ENCODE results near the gene MT1G. TPM values are rescaled to one million over a fixed set of nuclear protein-coding genes. Genes with fewer than 3 reads are reported as not detected.
A peak's percentile ranks its signal among the peaks of the same experiment; 100 is the strongest.
"Not testable (repeated sequence)": the region's sequence is repeated elsewhere in the genome, so short reads cannot be mapped to it uniquely, and the experiment has no call there.

The MT1G gene
- polyA plus RNA-seq, 3 donors = 31.1 to 90.7 (median 45.7) TPM

GRCh38 chr16:56672761-56673536 lies 5.1 kb upstream of the MT1G start:
- no peak for DNase-seq (ENCODE audit: extremely low read depth in 1 of 11, low read depth in 9 of 11, low spot score in 4 of 11)

- DNase-seq (ENCODE audit: extremely low read depth in 1 of 11, low read depth in 9 of 11, low spot score in 4 of 11) = not testable (repeated sequence)
Observed at GRCh38 chr16:56672171-56672570, 4.3 kb upstream of the MT1G start.

- not testable (repeated sequence) for DNase-seq (ENCODE audit: extremely low read depth in 1 of 11, low read depth in 9 of 11, low spot score in 4 of 11)
Observed at GRCh38 chr16:56671691-56672090, 3.8 kb upstream of the MT1G start.

GRCh38 chr16:56670620-56670934 lies 2.7 kb upstream of the MT1G start:
- no peak for DNase-seq (ENCODE audit: extremely low read depth in 1 of 11, low read depth in 9 of 11, low spot score in 4 of 11)

GRCh38 chr16:56669840-56670619 lies 2.2 kb upstream of the MT1G start:
- DNase-seq (ENCODE audit: extremely low read depth in 1 of 11, low read depth in 9 of 11, low spot score in 4 of 11) = no peak

GRCh38 chr16:56669005-56669839 lies 1.4 kb upstream of the MT1G start, which contains the start of gene MT1H:
Gene MT1H, plus strand, starts transcription at chr16:56669814. Its CDS starts 71 bp downstream, at chr16:56669885.
- DNase-seq (ENCODE audit: extremely low read depth in 1 of 11, low read depth in 9 of 11, low spot score in 4 of 11) = no peak

GRCh38 chr16:56665286-56666261 lies 2.3 kb downstream of the MT1G start:
- DNase-seq (ENCODE audit: extremely low read depth in 1 of 11, low read depth in 9 of 11, low spot score in 4 of 11) = not testable (repeated sequence)

DNA sequence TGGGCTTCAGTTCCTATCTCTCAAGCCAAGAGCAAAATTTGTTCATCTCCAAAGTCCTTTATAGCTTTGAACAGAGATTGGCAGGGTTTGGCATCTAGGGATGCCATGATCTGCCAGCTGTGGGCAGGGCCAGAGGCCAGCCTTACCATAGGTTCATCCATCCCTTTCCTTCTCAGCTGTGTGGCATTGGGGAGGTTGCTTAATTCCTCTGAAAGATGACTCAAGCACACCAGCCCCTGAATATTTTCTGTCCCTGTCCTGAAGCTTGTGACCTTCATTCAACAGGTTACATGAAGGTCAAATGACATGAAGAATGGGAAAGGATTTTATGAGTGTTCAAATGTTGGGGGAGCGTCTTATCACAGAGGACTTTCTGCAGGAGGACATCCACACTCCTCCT lies 3.4 kb downstream of the MT1G start:
- no peak for DNase-seq (ENCODE audit: extremely low read depth in 1 of 11, low read depth in 9 of 11, low spot score in 4 of 11)

DNA sequence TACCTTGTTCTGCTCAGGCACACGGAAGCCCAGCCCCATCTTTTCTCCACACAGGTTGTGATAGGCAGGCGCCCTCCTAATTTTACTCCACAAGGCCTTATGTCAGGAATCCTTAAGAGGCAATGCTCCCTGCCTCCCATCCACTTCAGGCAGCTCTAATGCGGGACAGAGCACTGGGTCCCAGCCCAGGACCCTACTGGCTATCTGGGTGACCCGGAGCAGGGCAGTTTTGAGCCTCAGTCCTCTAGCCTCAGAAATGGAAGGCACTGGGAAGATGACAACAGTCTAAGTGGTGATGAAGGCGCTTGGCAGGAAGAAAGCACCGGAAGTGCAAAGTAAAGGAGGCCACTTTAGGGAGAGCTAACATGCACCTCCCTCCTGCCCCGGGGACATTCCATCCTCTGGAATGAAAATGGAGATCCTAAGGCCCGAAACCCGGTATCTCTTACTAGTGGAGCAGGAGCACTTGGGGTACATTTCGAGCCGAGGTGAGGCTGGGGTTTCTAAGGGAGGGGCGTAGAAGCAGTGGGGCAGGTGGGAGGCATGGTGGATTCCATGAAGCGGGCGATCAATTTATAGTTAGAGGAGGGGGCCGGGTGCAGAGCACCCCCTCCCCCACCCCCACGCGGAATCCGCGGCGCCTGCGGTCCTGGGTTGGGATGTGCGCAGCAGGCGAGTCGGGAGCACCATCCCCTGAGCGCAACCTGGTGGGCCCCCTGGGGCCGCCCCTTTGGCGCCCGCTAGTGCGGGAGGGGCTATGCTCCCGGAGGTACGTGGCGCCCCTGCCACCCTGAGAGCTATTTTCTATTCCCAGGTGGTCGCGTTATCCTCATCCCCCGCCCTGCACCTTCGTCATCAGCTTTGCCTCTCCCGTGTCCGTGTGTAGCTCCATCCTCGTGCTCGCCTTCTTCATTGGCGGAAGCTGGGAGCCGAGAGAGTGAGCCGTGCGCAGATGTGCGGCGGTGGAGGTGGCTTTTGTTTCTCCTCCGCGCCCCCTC lies 5.2 kb downstream of the MT1G start:
- no peak for DNase-seq (ENCODE audit: extremely low read depth in 1 of 11, low read depth in 9 of 11, low spot score in 4 of 11)

- no peak for DNase-seq (ENCODE audit: extremely low read depth in 1 of 11, low read depth in 9 of 11, low spot score in 4 of 11)
Observed at GRCh38 chr16:56658327-56658875, 9.5 kb downstream of the MT1G start.

DNA sequence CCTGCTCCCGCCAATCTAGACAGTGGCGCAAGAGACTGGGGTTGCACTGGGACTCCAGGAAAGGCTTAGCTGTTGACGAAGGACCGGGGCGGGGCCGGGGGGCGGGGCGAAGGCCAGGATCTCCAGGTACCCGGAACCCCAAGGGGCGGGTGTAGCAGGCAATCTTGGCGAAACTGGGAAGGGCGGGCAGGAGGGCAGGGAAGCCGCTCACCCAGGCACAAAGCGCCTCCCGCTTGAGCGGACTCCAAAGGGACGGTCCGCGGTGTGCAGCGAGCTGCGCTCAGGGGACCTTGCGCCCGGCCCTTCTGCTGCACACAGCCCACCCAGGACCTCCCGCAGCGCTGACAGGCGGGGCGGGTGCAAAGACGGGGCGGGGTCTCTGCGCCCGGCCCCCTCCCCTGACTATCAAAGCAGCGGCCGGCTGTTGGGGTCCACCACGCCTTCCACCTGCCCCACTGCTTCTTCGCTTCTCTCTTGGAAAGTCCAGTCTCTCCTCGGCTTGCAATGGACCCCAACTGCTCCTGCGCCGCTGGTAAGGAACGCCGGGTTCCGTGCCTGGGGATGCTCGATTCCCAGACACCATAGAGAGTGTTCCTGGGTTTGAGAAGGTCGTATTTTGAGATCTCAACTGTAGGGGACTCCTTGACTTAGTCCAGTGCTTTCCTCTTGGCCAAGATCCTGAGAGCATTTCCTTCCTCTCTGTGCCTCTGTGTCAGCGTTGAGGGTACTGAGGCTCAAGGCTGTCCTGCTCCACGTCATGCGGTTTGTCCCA lies 10.1 kb downstream of the MT1G start, which contains the start of gene MT1F:
TSS of gene MT1F (plus strand) at position 405 of the 772 bp plus-strand sequence. CDS start at position 505, 100 bp downstream.
- peak in 6 of 11 donors; percentile 33 to 79 (median 52) for DNase-seq (ENCODE audit: extremely low read depth in 1 of 11, low read depth in 9 of 11, low spot score in 4 of 11)

DNA sequence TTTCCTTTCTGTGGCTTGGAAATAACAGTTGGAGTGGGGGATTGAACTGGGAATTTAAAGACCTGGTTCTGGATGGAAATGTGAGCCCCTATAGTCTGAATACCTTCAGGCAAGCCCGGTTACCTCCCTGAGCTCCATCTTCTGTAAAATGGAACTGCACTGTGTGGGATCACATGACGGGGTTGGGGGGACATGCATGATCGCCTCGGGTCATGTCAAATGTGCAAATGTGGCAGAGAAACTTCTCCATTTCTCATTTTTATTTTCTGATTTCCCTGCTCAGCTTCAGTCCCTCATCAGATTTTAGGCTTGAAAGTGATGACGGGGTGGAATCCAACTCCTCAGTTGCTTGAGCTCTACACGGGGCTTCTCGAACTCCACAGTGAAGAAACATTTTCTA lies 14.6 kb downstream of the MT1G start:
- no peak for DNase-seq (ENCODE audit: extremely low read depth in 1 of 11, low read depth in 9 of 11, low spot score in 4 of 11)

GRCh38 chr16:56652600-56652999 lies 15.3 kb downstream of the MT1G start:
- DNase-seq (ENCODE audit: extremely low read depth in 1 of 11, low read depth in 9 of 11, low spot score in 4 of 11) = no peak

- no peak for DNase-seq (ENCODE audit: extremely low read depth in 1 of 11, low read depth in 9 of 11, low spot score in 4 of 11)
Observed at GRCh38 chr16:56651586-56651985, 16.3 kb downstream of the MT1G start, which contains the start of gene MT1B. Gene MT1B, plus strand, starts transcription at chr16:56651886. Its CDS starts 68 bp downstream, at chr16:56651954.

DNA sequence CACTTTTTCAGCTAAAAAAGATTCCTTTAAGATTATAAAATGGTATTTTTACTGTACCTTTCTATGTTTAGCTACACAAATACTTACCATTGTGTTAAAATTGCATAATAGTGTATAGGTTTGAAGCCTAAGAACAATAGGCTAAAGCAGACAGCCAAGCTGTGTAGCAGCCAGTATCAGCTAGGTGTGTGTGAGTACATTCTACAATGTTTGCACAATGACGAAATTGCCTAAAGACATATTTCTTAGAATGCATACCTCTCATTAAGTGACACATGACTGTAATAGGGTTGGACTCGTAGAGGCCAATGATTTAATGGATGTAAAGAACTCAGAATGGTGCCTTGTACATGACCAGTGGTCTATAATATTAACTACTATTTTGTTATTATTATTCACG lies 18.0 kb downstream of the MT1G start:
- DNase-seq (ENCODE audit: extremely low read depth in 1 of 11, low read depth in 9 of 11, low spot score in 4 of 11) = no peak

GRCh38 chr16:56649271-56649670 lies 18.6 kb downstream of the MT1G start:
- DNase-seq (ENCODE audit: extremely low read depth in 1 of 11, low read depth in 9 of 11, low spot score in 4 of 11) = no peak
